Ramos (cell line): ENCODE data around the gene EXD3.

ENCODE experiments used
- in situ Hi-C: fragments of 300-500 bp; cut with MboI; formaldehyde crosslinking; loops from one replicate; pipeline ENCODE4 v1.14.3; 2022; ENCODE audit warnings: low sequenced_read_pairs; ENCODE audit not compliant: unreplicated experiment

EXD3 gene

GRCh38 chr9:137374131-137374845 is 48.7 kb downstream of the EXD3 start:
- in situ Hi-C loops = no loop called here

GRCh38 chr9:137373611-137373980 is 49.4 kb downstream of the EXD3 start:
- in situ Hi-C loops = no loop called here

- in situ Hi-C loops = no loop called here
Measured at GRCh38 chr9:137372693-137373610, 50.0 kb downstream of the EXD3 start.

GRCh38 chr9:137371946-137372651 is 50.9 kb downstream of the EXD3 start:
- in situ Hi-C loops = no loop called here

GRCh38 chr9:137371521-137371941 is 51.4 kb downstream of the EXD3 start:
- in situ Hi-C loops = no loop called here

GRCh38 chr9:137370865-137371520 is 52.0 kb downstream of the EXD3 start:
- in situ Hi-C loops = no loop called here

- in situ Hi-C loops = no loop called here
Measured at GRCh38 chr9:137369911-137370764, 52.8 kb downstream of the EXD3 start.

- in situ Hi-C loops = no loop called here
Measured at GRCh38 chr9:137369061-137369787, 53.7 kb downstream of the EXD3 start.

GRCh38 chr9:137368431-137369035 is 54.4 kb downstream of the EXD3 start:
- in situ Hi-C loops = no loop called here

GRCh38 chr9:137367506-137368430 is 55.2 kb downstream of the EXD3 start:
- in situ Hi-C loops = no loop called here

- in situ Hi-C loops = no loop called here
Measured at GRCh38 chr9:137366891-137367381, 56.0 kb downstream of the EXD3 start.

GRCh38 chr9:137366445-137366810 is 56.5 kb downstream of the EXD3 start:
- in situ Hi-C loops = no loop called here

GRCh38 chr9:137365552-137366444 is 57.2 kb downstream of the EXD3 start:
- in situ Hi-C loops = no loop called here

GRCh38 chr9:137365056-137365455 is 57.9 kb downstream of the EXD3 start:
- in situ Hi-C loops = no loop called here

- in situ Hi-C loops = no loop called here
Measured at GRCh38 chr9:137359850-137360249, 63.1 kb downstream of the EXD3 start.

GRCh38 chr9:137358126-137358525 is 64.8 kb downstream of the EXD3 start:
- in situ Hi-C loops = no loop called here
